ENCODE data around the gene TOR2A.
"Not testable (repeated sequence)": the region's sequence is repeated elsewhere in the genome, so short reads cannot be mapped to it uniquely, and the experiment has no call there.

Gene TOR2A

DNA sequence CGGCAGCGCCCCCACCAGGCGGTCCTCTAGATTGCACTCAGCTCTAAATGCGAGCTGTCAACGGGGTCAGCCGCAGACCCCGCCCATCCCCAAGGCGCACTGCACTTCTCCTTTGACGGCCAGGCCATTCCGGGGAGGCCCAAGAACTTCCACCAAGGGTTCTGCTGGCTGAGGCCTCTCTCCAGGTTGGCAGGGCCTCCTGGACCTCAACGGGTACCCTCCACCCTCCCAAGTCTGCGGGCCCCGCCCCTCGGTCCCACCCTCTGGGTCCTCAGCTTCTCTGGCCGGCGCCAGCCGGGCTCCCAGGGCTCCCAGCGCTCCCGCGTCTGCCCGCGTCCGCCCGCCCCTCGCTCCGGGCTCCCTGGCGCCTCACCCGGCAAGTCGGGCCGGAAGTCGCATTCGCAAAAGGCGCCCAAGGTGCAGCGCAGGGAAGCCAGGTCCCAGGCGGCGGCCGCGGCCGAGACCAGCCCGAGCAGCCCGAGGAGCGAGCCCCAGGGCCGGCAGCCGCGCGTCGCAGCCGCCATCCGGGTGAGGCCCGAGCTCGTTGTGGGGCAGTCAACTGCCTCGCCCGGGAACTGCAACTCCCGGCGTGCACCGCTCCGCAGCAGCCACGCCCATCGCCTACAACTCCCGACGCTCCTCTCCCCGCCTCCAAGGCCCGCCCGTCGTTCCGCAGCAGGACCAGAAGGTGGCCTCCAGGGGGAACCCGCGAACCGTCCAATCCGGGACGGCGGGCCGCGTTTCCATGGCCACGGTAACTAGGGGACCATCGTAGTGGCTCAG lies at the start of gene TOR2A:
TSS of gene TOR2A (minus strand) at position 548 of the 783 bp plus-strand sequence. CDS start at position 524, 24 bp downstream.
- DNase-seq (ENCODE audit: low read depth): peak; percentile 99

- peak; percentile 50 for DNase-seq (ENCODE audit: low read depth)
Observed at GRCh38 chr9:127783111-127784008, 48.3 kb upstream of the TOR2A start.

DNA sequence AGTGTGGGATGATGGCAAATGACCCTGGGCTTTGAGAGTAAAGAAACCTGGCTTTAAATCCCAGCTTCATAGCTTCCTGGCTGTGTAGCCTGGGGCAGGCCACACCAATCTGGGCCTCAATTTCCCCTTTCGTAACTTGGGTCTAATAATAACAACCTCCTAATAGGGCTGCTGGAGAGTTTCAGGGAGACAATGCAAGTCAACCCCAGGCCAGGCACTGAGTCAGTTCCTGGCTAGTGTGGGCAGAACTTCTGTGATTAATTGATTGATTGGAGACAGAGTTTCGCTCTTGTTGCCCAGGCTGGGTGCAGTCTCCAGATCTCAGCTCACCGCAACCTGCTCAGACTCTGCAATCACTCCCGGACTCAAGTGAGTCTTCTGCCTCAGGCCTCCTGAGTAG lies 46.7 kb upstream of the TOR2A start:
- no peak for DNase-seq (ENCODE audit: low read depth)

DNA sequence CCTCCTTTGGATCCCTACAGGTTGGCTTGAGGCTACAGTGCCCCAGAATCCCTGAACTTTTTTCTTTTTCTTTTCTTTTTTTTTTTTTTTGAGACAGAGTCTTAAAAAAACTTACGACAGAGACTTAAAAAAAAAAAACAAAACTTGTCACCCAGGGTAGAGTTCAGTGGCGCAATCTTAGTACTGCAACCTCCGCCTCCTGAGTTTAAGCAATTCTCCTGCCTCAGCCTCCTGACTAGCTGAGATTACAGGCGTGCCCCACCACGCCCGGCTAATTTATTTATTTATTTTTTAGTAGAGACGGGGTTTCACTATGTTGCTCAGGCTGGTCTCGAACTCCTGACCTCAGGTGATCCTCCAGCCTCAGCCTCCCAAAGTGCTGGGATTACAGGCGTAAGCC lies 45.8 kb upstream of the TOR2A start:
- not testable (repeated sequence) for DNase-seq (ENCODE audit: low read depth)

DNA sequence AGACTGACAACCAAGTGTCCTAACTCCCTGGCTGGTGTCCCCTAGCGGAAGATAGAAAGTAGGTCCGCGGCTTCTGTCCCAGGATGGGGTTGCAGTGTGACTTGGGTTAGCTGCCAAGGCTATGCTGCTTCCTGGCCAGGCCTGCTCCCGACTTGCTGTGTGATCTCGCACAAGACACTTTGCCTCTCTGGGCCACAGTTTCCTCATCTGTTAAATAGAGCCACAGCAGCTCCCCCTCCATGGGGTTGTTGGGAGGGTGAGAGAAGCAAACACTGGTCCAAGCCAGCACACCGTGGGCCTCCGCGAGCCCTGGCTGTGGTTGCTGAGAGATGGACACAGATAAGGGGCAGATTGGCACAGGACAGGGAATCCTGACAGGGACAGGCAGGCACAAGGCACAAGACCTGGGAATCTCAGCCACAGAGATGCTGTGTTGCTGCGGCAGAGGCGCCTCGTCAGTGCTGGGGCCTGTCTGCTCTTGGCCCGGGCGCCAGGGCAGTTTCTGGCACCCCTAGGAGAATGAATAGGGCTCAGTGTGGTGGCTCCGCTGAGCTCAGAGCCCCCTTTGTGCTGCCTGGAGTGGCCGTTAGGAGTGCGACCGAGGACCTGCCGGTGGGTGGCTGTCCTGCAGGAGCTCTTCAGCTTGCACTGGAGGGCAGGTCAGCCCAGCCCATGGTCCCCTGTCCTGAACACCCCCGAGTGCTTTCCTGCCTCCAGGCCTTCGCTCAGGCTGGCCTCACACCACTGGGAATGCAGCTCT lies 45.2 kb upstream of the TOR2A start:
- no peak for DNase-seq (ENCODE audit: low read depth)

- no peak for DNase-seq (ENCODE audit: low read depth)
Observed at GRCh38 chr9:127779136-127779981, 44.3 kb upstream of the TOR2A start.

- DNase-seq (ENCODE audit: low read depth): no peak
Observed at GRCh38 chr9:127778280-127779135, 43.4 kb upstream of the TOR2A start, which contains the start of gene SH2D3C. SH2D3C (minus strand) TSS chr9:127778666; CDS start chr9:127778627, 39 bp downstream.

DNA sequence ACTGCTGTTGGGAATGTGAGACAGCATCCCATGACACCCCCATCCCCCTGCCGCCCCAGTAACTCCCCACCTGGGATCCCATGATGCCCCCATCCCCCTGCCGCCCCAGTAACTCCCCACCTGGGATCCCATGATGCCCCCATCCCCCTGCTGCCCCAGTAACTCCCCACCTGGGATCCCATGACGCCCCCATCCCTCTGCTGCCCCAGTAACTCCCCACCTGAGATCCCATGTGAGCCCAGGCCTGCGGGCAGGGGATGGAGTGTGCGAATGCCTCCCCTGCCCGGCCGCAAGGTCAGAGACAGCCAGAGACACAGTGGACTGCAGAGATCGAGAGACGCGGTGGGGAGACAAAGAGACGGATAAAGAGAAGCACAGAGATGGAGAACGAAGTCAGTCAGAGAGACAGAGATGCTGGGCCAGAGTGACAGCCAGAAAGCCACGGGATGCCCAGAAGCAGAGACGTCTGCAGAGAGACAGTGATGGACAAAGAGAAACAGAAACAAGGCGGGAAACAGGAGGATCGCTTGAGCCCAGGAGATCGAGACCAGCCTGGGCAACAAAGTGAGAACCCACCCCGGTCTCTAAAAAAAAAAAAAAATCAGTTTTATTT lies 42.4 kb upstream of the TOR2A start:
- no peak for DNase-seq (ENCODE audit: low read depth)

DNA sequence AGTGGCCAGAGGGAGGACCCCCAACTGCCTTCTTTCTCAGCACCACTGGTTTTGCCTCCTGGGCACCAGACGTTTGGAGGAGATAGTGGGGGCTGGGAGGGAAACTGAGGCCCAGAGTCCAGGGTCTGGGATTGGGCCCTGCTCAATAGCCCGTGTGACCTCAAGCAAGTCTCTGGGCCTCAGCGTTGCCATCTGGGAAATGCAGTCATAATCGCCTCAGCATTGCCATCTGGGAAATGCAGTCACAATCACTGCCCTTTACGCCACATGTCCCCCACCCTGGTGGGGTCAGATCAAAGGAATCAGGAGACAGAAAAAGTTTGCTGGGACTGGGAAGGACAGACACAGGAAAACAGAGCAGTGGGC lies 41.8 kb upstream of the TOR2A start:
- no peak for DNase-seq (ENCODE audit: low read depth)

DNA sequence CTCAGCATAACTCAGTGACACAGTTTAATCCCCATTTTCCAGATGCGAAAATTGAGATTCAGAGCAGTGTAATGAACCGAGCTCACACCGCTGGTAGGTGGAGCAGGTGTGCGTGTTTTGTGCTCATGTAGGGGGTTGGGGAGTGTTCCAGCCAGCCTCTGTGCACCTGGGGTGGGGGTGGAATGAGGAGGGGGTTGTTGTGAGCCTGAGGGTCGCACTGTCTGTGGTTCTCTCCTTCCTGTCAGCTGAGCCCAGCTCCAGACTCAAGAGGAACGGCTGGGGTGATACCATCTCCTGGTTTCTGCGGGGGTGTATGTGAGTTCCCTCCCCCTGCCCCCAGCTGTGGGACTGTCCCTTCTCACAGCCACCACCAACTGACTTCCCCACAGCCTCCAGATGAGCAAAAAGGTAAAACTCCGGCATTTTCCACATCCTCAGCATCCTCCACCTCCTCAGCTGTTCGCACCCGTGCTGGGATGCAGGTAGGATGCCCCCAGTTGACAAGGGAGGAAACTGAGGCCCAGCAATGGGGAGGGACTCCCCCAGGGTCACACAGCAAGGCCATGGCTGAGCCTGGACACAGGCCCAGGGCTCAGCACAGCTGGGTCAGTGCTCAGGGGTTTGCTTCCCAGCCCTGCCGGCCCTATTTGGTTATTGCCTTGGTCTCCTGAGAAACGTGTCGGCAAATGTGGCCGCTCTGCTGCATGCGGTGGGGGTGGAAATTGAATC lies 41.3 kb upstream of the TOR2A start:
- peak; percentile 54 for DNase-seq (ENCODE audit: low read depth)

DNA sequence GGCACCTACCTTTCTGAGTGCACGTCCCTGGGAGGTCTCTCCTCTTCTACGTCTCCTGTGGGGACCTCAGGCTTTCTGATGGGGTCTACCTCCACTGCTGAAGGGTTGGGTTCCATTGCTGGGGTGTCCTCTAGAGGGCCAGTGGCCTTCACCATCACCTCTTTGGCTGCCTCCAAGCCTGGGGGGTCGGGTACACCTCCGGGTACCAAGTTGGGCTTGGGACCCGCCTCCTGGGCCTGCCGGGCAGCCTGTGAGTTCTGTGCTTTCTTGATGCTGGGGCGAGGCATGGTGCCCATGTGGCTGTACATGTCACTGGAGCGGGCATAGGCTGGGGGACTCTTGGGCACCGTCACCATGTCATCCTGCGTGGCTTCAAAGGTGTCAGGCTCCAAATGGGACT lies 38.9 kb upstream of the TOR2A start:
- DNase-seq (ENCODE audit: low read depth): no peak

- no peak for DNase-seq (ENCODE audit: low read depth)
Observed at GRCh38 chr9:127773272-127773671, 38.2 kb upstream of the TOR2A start.

- no peak for DNase-seq (ENCODE audit: low read depth)
Observed at GRCh38 chr9:127772603-127773002, 37.5 kb upstream of the TOR2A start.

DNA sequence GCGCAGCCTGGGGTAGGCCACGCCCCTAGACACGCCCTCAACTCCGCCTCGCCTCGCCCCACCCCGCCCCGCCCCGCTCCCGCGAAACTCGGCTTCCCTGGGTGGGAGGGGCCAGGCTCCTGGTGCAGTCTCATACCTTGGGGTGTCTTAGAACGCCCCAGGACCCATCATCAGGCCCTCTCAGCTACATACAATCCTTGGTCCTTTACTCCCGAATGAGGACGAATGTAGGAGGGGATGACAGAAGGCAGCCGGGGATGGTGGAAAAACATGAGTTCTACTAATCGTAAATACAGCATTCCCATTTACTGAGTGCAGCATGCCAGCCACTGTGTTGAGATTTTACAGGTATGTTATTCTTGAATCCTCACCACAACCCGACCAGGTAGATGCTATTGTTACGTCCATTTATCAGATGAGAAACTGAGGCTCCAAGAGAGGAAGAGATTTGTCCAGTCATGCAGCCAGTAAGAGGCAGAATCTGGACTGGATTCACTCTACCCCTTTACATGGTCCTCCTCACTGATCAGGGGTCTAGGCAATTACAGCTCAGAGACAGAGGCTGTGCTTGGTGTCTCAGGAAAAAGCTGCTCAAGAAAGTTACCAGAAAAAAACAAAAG lies 36.6 kb upstream of the TOR2A start:
- no peak for DNase-seq (ENCODE audit: low read depth)

DNA sequence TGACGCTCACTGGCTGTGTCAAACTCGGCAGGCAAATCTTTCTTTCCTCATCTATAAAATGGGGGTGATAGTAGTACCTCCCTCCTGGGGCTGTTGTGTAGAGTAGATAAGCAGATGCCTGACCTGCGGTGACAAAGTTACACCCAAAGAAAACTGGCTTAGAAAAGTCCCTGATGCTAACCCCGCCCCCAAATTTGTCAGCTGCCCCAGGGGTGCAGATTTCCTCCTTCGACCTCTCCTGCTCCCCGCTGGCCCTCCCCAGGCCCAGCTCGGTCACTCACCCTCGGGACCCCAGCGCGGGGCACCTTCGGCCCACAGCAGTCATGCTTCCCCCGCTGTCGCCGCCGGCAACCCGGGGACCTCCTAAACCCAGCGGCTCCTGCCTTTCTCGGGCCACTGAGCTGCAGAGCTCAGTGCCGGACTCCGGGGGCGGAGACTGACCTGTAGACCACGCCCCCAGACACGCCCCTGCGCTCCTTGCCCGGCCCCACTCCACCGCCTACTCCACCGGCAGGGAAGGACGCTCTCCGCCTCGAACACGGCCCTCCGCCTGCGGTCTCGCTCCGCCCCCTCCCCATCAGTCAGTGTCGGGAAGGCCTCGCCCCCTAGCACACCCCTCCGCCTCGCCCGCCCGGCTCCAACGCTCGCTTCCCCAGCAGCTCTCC lies 35.9 kb upstream of the TOR2A start:
- peak; percentile 91 for DNase-seq (ENCODE audit: low read depth)

GRCh38 chr9:127770583-127770904 lies 35.5 kb upstream of the TOR2A start:
- no peak for DNase-seq (ENCODE audit: low read depth)

- no peak for DNase-seq (ENCODE audit: low read depth)
Observed at GRCh38 chr9:127769929-127770582, 35.0 kb upstream of the TOR2A start.

GRCh38 chr9:127769101-127769500 lies 34.0 kb upstream of the TOR2A start:
- no peak for DNase-seq (ENCODE audit: low read depth)

All from stimulated activated CD8-positive, alpha-beta memory T cell treated with anti-CD3 and anti-CD28 coated beads, Interleukin-15, amount 100 ng/mL, for 1 hour (primary cell).